ENCODE measurements around the gene NTNG1.

The NTNG1 gene

DNA sequence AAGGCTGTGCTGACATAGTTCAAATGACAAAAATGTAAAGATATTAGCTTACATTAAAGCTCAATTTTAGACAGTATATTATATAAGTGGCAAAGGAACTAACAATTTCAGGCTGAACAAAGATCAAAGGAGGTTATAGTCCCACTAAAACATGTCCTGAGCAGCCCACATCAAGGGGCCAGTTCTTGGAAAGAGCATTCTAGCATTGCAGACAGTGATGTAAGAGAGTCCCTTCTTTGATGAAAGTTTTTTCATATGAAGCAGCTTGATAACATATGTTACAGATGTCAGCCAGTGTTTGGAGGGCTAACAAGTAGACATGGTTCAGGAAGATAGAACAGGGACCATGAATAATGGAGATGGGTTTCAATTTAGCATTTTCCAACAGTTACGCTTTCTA lies 301.7 kb downstream of the NTNG1 start:
- H3K4me3 ChIP-seq (ENCODE audit: low read depth, low read length): no peak overlapping the region
- ChIA-PET POLR2A (no interaction called here), CTCF (interaction anchor here (1.2 to 1.4 kb wide), 2 partner anchors 88 to 306 kb away, joined by 3 read pairs; no protein-coding TSS in a partner anchor)
- TF ChIP-seq, protein P1, sequence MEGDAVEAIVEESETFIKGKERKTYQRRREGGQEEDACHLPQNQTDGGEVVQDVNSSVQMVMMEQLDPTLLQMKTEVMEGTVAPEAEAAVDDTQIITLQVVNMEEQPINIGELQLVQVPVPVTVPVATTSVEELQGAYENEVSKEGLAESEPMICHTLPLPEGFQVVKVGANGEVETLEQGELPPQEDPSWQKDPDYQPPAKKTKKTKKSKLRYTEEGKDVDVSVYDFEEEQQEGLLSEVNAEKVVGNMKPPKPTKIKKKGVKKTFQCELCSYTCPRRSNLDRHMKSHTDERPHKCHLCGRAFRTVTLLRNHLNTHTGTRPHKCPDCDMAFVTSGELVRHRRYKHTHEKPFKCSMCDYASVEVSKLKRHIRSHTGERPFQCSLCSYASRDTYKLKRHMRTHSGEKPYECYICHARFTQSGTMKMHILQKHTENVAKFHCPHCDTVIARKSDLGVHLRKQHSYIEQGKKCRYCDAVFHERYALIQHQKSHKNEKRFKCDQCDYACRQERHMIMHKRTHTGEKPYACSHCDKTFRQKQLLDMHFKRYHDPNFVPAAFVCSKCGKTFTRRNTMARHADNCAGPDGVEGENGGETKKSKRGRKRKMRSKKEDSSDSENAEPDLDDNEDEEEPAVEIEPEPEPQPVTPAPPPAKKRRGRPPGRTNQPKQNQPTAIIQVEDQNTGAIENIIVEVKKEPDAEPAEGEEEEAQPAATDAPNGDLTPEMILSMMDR (IDR thresholded peaks at IDR 0.05; ENCODE audit: insufficient read depth, low read length, missing control alignments): no peak
- DNase-seq (ENCODE audit: low read depth, low spot score): no peak

DNA sequence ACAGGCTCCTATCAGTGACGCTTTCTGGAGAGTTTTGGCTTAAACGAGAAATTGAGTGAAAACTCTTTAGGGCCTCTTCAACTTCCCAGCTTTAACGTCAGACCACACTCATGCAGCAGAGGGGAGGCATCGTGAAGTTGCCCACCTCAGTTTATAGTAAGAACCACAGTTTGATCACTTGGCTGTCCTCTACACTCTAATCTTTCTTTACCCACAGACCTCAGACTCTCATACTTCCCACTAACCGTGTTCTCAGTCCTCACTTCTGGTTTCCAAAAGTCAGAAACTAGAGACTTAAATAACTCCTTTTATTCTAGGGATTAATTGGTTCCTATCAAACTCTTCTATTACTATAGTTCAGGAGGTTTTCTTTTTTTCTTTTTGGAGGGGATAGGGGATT lies 302.2 kb downstream of the NTNG1 start:
- TF ChIP-seq, protein P1 (IDR thresholded peaks at IDR 0.05; ENCODE audit: insufficient read depth, low read length, missing control alignments): no peak
- no peak overlapping the region for H3K4me3 ChIP-seq (ENCODE audit: low read depth, low read length)
- DNase-seq (ENCODE audit: low read depth, low spot score): no peak
- POLR2A ChIA-PET: no interaction called here
- CTCF ChIA-PET: interaction anchor here (1.2 to 1.4 kb wide), 2 partner anchors 88 to 305 kb away, joined by 3 read pairs; no protein-coding TSS in a partner anchor

DNA sequence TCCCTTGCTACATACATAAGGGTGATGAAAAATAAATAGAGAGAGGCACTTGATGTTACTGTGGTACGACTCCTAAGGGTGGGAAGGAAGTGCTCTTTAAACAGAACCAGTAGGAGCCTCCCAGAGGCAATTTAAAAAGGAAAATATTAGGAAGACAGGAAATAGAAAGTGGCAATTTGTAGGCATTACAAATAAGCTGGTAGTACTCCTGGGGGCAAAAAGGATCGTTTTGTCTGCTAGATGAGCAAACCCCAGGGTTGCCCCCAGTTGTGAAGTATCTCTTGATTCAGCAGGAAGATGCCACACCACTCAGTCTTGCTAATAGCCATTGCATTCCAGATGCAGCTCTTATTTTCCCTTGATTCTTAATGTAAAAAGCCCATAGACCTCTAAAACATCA lies 303.0 kb downstream of the NTNG1 start:
- ChIA-PET POLR2A (no interaction called here), CTCF (interaction anchor here (0.9 to 1.4 kb wide), 3 partner anchors 10 to 304 kb away, joined by 3 to 4 read pairs (median 4); no protein-coding TSS in a partner anchor)
- no peak overlapping the region for H3K4me3 ChIP-seq (ENCODE audit: low read depth, low read length)
- DNase-seq (ENCODE audit: low read depth, low spot score): no peak
- TF ChIP-seq, protein P1 (IDR thresholded peaks at IDR 0.05; ENCODE audit: insufficient read depth, low read length, missing control alignments): no peak

DNA sequence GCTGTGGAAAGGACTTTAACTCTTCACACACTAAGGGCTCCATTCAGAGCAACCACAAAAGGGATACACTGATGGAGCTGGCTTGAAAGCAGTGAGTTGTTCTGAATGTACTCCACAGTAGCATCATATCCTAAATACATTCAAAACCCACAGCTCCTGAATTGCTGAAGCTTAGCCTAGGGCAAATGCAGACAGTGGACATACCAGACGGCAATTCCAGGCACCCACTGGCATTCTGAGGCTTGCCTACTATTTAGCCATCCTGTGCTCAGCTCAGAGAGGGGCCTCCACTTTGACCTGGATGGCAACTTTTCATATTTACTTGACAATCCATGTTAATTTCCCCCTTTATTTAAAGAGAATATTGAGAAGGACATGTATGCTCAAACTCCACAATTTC lies 303.5 kb downstream of the NTNG1 start:
- no peak for DNase-seq (ENCODE audit: low read depth, low spot score)
- TF ChIP-seq, protein P1 (IDR thresholded peaks at IDR 0.05; ENCODE audit: insufficient read depth, low read length, missing control alignments): no peak
- H3K4me3 ChIP-seq (ENCODE audit: low read depth, low read length): no peak overlapping the region
- CTCF ChIA-PET: interaction anchor here (0.9 to 1.4 kb wide), 3 partner anchors 11 to 304 kb away, joined by 3 to 4 read pairs (median 4); no protein-coding TSS in a partner anchor
- POLR2A ChIA-PET: no interaction called here

DNA sequence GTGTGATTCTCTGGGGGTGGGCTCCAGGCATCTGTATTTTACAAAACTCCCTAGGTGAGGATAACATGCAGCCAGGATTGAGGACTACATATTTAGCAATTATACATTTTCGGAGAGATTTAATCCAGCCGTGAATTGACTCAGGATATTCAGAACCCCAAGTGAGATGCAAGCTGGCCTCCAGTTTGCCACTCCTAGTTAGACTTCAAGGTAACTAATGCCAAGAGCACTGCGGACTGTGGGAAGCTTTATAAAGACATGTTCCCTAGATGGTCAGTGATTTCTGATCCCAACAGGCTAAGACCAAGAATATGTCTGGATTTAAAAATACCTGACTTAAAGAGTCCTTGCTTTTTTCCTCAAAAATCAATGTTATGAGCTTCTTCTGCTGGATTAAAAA lies 308.5 kb downstream of the NTNG1 start:
- no peak for DNase-seq (ENCODE audit: low read depth, low spot score)
- no peak overlapping the region for H3K4me3 ChIP-seq (ENCODE audit: low read depth, low read length)
- ChIA-PET CTCF (no interaction called here), POLR2A (no interaction called here)
- TF ChIP-seq, protein P1 (IDR thresholded peaks at IDR 0.05; ENCODE audit: insufficient read depth, low read length, missing control alignments): no peak

DNA sequence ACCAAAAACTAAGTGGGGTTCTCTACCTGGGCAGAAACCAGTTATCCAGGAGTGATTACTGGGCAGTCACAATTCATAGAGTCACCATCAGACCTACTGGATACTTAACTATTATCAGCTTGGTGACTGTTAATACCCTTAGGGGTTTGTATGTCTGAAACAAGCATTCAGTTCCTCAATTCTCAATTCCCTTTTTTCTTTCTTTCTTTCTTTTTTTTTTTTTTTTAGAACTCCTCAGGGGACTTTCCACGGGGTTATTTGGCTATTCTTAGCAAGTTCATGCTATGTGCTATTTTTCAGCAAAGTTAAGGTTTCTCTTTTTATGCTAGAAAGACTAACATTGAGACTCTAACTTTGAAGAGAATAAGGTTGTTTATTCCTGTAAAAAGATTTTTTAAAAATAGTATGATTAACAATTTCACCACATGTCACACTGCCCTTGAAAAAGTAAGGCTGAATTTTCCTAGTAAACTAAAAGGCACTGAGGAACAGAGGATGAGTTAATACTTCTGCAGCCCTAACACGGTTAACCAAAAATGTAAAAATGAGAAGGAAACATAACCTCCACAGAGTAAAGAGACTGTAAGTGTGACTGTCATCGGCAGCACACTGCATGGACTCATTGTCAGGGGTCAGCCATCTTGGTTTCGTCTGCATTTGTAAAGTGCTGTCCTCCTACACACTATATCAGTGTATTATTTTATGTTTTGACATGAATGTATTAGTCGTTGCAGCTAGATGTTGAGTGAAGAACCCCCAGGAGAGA lies 310.2 kb downstream of the NTNG1 start:
- CTCF ChIA-PET: no interaction called here
- no peak overlapping the region for H3K4me3 ChIP-seq (ENCODE audit: low read depth, low read length)
- DNase-seq (ENCODE audit: low read depth, low spot score): no peak
- POLR2A ChIA-PET: no interaction called here
- TF ChIP-seq, protein P1 (IDR thresholded peaks at IDR 0.05; ENCODE audit: insufficient read depth, low read length, missing control alignments): no peak

All from AG04449 (cell line).